Duodenal mucosa (tissue), 2 donors: ENCODE results near the gene RPUSD2.

ENCODE experiments used
- H3K27ac ChIP-seq: one replicate; pipeline ENCODE4 v1.7.0; 2013; ENCODE audit warnings: low read depth, low read length
- H3K27me3 ChIP-seq, 2 donors: one replicate each; pipeline ENCODE4 v1.7.0; 2013; ENCODE audit warnings: low read length in 2 of 2, control low read depth in 1 of 2; ENCODE audit not compliant: insufficient read depth in 2 of 2, control insufficient read depth in 1 of 2
- H3K36me3 ChIP-seq, 2 donors: one replicate each; pipeline ENCODE4 v1.7.0; 2013; ENCODE audit warnings: low read length in 2 of 2, control low read depth in 1 of 2; ENCODE audit not compliant: insufficient read depth in 2 of 2, control insufficient read depth in 1 of 2
- H3K4me1 ChIP-seq, 2 donors: one replicate each; pipeline ENCODE4 v1.7.0; 2013; ENCODE audit warnings: low read length in 2 of 2, control low read depth in 1 of 2; ENCODE audit not compliant: insufficient read depth in 2 of 2, control insufficient read depth in 1 of 2
- H3K4me3 ChIP-seq, 2 donors: one replicate each; pipeline ENCODE4 v1.7.0; 2013; ENCODE audit warnings: low read length in 2 of 2, low read depth in 1 of 2
- H3K9ac ChIP-seq, 2 donors: one replicate each; pipeline ENCODE4 v1.7.0; 2013; ENCODE audit warnings: low read length in 2 of 2, low read depth in 1 of 2
- H3K9me3 ChIP-seq, 2 donors: one replicate each; pipeline ENCODE4 v1.7.0; 2013; ENCODE audit warnings: low read length in 2 of 2, control low read depth in 1 of 2; ENCODE audit not compliant: control insufficient read depth in 1 of 2

Gene RPUSD2

GRCh38 chr15:40593165-40593564, 24.1 kb downstream of the RPUSD2 start:
- Histone ChIP-seq H3K4me3 (no peak overlapping the region), H3K27me3 (no peaks in the 10 kb centered on the region), H3K27ac (no peak overlapping the region), H3K36me3 (no peaks in the 10 kb centered on the region), H3K9ac (no peak overlapping the region), H3K4me1 (peaks cover 13 to 26% of the 10 kb centered on the region in 2 donors), H3K9me3 (no peaks in the 10 kb centered on the region)

- Histone ChIP-seq H3K27me3 (no peaks in the 10 kb centered on the region), H3K36me3 (no peaks in the 10 kb centered on the region), H3K9ac (peak within 1 kb of the TSS; percentile 66 to 73), H3K4me3 (peak within 1 kb of the TSS; percentile 76 to 79), H3K27ac (peak within 1 kb of the TSS; percentile 87), H3K9me3 (no peaks in the 10 kb centered on the region), H3K4me1 (peaks cover 13 to 26% of the 10 kb centered on the region in 2 donors)
These were observed 24.7 kb downstream of the RPUSD2 start, which contains the start of gene KNL1 for GRCh38 chr15:40593588-40594428. Gene KNL1, plus strand, starts transcription at chr15:40594249. Its CDS starts 8,683 bp downstream, at chr15:40602932.

GRCh38 chr15:40594429-40594836, 25.3 kb downstream of the RPUSD2 start:
- Histone ChIP-seq H3K27ac (no peak overlapping the region), H3K9ac (peak overlapping the region; percentile 66 to 73), H3K36me3 (no peaks in the 10 kb centered on the region), H3K9me3 (no peaks in the 10 kb centered on the region), H3K4me3 (peak overlapping the region; percentile 76 to 79), H3K27me3 (no peaks in the 10 kb centered on the region), H3K4me1 (peaks cover 13 to 26% of the 10 kb centered on the region in 2 donors)

DNA sequence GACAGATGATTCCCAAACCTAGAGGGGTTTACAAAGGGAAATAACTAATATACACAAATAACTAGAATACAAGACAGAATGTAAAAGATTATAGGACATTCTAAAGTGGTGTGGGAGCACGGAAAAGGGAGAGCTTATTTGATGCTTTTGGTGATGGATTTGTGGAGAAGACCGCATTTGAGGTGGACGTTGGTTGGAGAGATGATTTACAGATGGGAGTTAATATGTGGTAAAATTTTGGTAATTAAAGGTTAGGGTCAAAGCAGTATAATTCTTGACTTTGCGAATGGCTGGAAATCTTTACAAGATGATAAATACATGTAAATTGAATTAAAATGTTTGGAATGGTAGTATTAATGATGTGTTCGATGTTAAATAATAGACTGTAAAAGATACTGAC, 26.1 kb downstream of the RPUSD2 start:
- no peak overlapping the region for H3K27ac ChIP-seq
- H3K9me3 ChIP-seq, result no peaks in the 10 kb centered on the region
- peak overlapping the region; percentile 76 to 79 for H3K4me3 ChIP-seq
- peak overlapping the region in 1 of 2 donors; percentile 66 for H3K9ac ChIP-seq
- H3K27me3 ChIP-seq, result no peaks in the 10 kb centered on the region
- H3K4me1 ChIP-seq, result peaks cover 13 to 25% of the 10 kb centered on the region in 2 donors
- H3K36me3 ChIP-seq, result no peaks in the 10 kb centered on the region

DNA sequence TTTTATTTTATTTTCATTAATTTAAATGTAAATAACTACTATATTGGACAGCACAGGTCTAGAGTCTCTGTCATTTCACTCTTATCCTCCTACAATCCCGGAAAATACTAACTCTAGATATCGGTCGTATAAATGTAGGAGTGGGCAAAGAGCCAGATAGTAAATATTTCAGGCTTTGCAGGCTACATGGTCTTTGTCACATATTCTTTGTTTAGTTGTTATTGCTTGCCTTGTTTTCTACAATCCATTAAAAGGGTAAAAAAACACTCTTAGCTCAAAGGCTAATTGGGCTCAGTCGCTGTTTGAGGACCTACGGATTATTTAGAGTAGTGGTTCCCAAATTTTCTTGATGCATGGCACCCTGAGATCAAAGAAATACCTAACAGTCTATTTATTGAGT, 26.7 kb downstream of the RPUSD2 start:
- Histone ChIP-seq H3K9me3 (no peaks in the 10 kb centered on the region), H3K4me1 (peaks cover 13 to 21% of the 10 kb centered on the region in 2 donors), H3K27me3 (no peaks in the 10 kb centered on the region), H3K4me3 (no peak overlapping the region), H3K36me3 (no peaks in the 10 kb centered on the region), H3K27ac (no peak overlapping the region), H3K9ac (no peak overlapping the region)

GRCh38 chr15:40597024-40597423, 27.9 kb downstream of the RPUSD2 start:
- H3K27me3 ChIP-seq, result no peaks in the 10 kb centered on the region
- no peak overlapping the region for H3K4me3 ChIP-seq
- H3K27ac ChIP-seq, result no peak overlapping the region
- no peaks in the 10 kb centered on the region for H3K9me3 ChIP-seq
- H3K9ac ChIP-seq, result no peak overlapping the region
- no peaks in the 10 kb centered on the region for H3K36me3 ChIP-seq
- peaks cover 9 to 16% of the 10 kb centered on the region in 2 donors for H3K4me1 ChIP-seq

DNA sequence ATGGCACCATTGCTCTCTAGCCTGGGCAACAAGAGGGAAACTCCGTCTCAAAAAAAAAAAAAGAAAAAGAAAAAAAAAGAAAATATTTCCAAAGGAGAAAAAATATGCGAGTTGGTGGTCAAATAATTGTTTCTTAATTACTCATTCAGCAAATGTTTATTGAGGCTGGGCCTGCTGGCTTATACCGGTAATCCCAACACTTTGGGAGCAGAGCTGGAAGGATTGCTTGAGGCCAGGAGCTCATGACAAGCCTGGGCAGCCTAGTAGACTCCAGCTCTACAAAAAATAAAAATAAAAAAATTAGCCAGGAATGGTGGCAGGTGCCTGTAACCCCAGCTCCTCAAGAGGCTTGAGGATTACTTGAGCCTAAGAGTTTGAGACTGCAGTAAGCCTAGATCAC, 29.0 kb downstream of the RPUSD2 start:
- Histone ChIP-seq H3K27ac (no peak overlapping the region), H3K4me1 (peaks cover 9 to 11% of the 10 kb centered on the region in 2 donors), H3K9ac (no peak overlapping the region), H3K36me3 (no peaks in the 10 kb centered on the region), H3K4me3 (no peak overlapping the region), H3K9me3 (no peaks in the 10 kb centered on the region), H3K27me3 (no peaks in the 10 kb centered on the region)

DNA sequence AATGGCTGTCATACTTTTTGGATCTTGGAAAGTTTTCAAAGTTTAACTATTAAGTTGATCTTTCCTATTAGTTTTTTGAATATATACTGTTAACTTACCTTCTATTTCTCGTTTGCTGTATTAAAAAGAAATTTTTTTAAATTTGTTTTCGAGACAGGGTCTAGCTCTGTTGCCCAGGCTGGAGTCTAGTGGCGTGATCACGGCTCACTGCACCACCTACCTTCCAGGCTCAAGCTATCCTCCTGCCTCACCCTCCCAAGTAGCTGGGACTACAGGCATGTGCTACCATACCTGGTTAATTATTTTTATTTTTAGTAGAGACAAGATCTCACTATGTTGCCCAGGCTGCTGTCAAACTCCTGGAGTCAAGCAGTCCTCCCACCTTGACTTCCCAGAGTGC, 29.6 kb downstream of the RPUSD2 start:
- H3K27me3 ChIP-seq, result no peaks in the 10 kb centered on the region
- no peak overlapping the region for H3K9ac ChIP-seq
- no peaks in the 10 kb centered on the region for H3K9me3 ChIP-seq
- H3K27ac ChIP-seq, result no peak overlapping the region
- H3K4me1 ChIP-seq, result peaks cover 8 to 9% of the 10 kb centered on the region in 2 donors
- H3K36me3 ChIP-seq, result no peaks in the 10 kb centered on the region
- no peak overlapping the region for H3K4me3 ChIP-seq

- no peak overlapping the region for H3K9ac ChIP-seq
- no peaks in the 10 kb centered on the region for H3K9me3 ChIP-seq
- H3K27ac ChIP-seq, result no peak overlapping the region
- no peak overlapping the region for H3K4me3 ChIP-seq
- no peaks in the 10 kb centered on the region for H3K27me3 ChIP-seq
- H3K4me1 ChIP-seq, result no peaks in the 10 kb centered on the region
- H3K36me3 ChIP-seq, result no peaks in the 10 kb centered on the region
These were observed 31.9 kb downstream of the RPUSD2 start for GRCh38 chr15:40600956-40601355.

- Histone ChIP-seq H3K27me3 (no peaks in the 10 kb centered on the region), H3K4me1 (no peaks in the 10 kb centered on the region), H3K9ac (no peak overlapping the region), H3K36me3 (no peaks in the 10 kb centered on the region), H3K27ac (no peak overlapping the region), H3K9me3 (no peaks in the 10 kb centered on the region), H3K4me3 (no peak overlapping the region)
These were observed 34.8 kb downstream of the RPUSD2 start for GRCh38 chr15:40603935-40604334.
